ENCODE data around the gene ADARB2. TPM values are rescaled to one million over a fixed set of nuclear protein-coding genes. Genes with fewer than 3 reads are reported as not detected.
"Not testable (repeated sequence)": the region's sequence is repeated elsewhere in the genome, so short reads cannot be mapped to it uniquely, and the experiment has no call there.

ADARB2 gene
- total and polyA plus RNA-seq, 2 donors (not counting 1 experiment from before 2014, with no cell fraction given) = not detected

DNA sequence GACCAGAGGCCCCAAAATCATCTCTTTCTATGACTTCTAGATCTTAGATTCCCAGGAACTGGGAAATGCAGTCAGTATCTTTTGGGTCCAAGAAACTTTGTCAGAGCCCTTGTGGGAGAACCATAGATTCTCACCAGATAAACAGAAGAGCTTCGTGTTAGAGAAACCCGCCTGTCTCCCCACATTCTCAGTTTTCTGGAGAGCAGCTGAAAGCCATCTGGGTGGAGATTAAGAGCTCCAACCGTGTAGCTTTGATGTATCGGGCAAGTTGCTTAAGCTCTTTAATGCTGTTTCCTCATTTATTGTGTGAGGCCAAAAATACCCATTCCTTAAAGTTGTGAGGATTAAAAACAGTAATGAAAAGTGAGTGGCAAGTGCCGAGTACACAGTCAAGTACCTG, 573.5 kb downstream of the ADARB2 start:
- Histone ChIP-seq H3K9ac (ENCODE audit: insufficient read depth, low read length) (no peak overlapping the region), H3K27ac (ENCODE audit: insufficient read depth, low read length) (no peak overlapping the region), H3K36me3 (ENCODE audit: control insufficient read depth, insufficient read depth, low read length) (no peaks in the 10 kb centered on the region), H3K4me1 (ENCODE audit: control insufficient read depth, extremely low read depth, insufficient read depth, low read length) (no peaks in the 10 kb centered on the region), H3K27me3 (ENCODE audit: control insufficient read depth, insufficient read depth, low read length) (no peaks in the 10 kb centered on the region), H2AFZ (ENCODE audit: low read length) (no peak overlapping the region), H3K4me2 (ENCODE audit: extremely low read depth, insufficient read depth, low read length) (no peak overlapping the region), H3K4me3 (replicated peaks in 1 of 4; ENCODE audit: control extremely low read depth in 1 of 4, insufficient read depth in 1 of 4, low read depth in 3 of 4, low read length in 4 of 4) (no peak overlapping the region), H3K79me2 (ENCODE audit: control insufficient read depth, insufficient read depth, low read length) (no peaks in the 10 kb centered on the region), H4K20me1 (ENCODE audit: control insufficient read depth, extremely low read depth, insufficient read depth, low read length) (no peaks in the 10 kb centered on the region), H3K9me3 (ENCODE audit: control insufficient read depth, insufficient read depth, low read depth, low read length) (no peaks in the 10 kb centered on the region)
- no peak for TF ChIP-seq EZH2 (IDR thresholded peaks at IDR 0.05; ENCODE audit: low read length, missing control alignments)
- TF ChIP-seq CTCF (conservative IDR thresholded peaks at IDR 0.05 in 1 of 2, IDR thresholded peaks at IDR 0.05 in 1 of 2; ENCODE audit: low read depth in 1 of 2, low read length in 2 of 2) = no peak
- no peak for DNase-seq (ENCODE audit: low read depth in 2 of 2)

DNA sequence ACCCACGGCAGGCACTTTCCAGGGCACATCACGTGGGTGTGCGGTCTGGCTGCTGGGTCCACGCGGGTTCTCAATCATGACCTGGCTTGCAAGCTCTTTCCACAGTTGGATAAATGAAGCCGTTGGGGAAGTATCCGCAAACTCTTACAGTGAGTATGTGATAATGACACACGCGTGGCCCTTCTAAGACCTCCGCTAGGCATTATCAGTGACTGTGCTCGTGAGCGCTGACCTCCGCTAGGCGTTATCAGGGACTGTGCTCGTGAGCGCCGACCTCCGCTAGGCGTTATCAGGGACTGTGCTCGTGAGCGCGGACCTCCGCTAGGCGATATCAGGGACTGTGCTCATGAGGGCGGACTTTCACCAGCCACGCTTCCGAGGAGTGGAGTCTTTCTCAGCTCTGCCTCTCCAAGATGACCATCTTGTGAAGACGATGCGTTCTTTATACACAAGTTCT, 574.1 kb downstream of the ADARB2 start:
- Histone ChIP-seq H3K9me3 (ENCODE audit: control insufficient read depth, insufficient read depth, low read depth, low read length) (no peaks in the 10 kb centered on the region), H3K4me2 (ENCODE audit: extremely low read depth, insufficient read depth, low read length) (no peak overlapping the region), H3K9ac (ENCODE audit: insufficient read depth, low read length) (no peak overlapping the region), H4K20me1 (ENCODE audit: control insufficient read depth, extremely low read depth, insufficient read depth, low read length) (no peaks in the 10 kb centered on the region), H2AFZ (ENCODE audit: low read length) (no peak overlapping the region), H3K27ac (ENCODE audit: insufficient read depth, low read length) (no peak overlapping the region), H3K79me2 (ENCODE audit: control insufficient read depth, insufficient read depth, low read length) (no peaks in the 10 kb centered on the region), H3K36me3 (ENCODE audit: control insufficient read depth, insufficient read depth, low read length) (no peaks in the 10 kb centered on the region), H3K4me1 (ENCODE audit: control insufficient read depth, extremely low read depth, insufficient read depth, low read length) (no peaks in the 10 kb centered on the region), H3K4me3 (replicated peaks in 1 of 4; ENCODE audit: control extremely low read depth in 1 of 4, insufficient read depth in 1 of 4, low read depth in 3 of 4, low read length in 4 of 4) (no peak overlapping the region), H3K27me3 (ENCODE audit: control insufficient read depth, insufficient read depth, low read length) (no peaks in the 10 kb centered on the region)
- no peak for TF ChIP-seq CTCF (conservative IDR thresholded peaks at IDR 0.05 in 1 of 2, IDR thresholded peaks at IDR 0.05 in 1 of 2; ENCODE audit: low read depth in 1 of 2, low read length in 2 of 2)
- no peak for TF ChIP-seq EZH2 (IDR thresholded peaks at IDR 0.05; ENCODE audit: low read length, missing control alignments)
- no peak for DNase-seq (ENCODE audit: low read depth in 2 of 2)

DNA sequence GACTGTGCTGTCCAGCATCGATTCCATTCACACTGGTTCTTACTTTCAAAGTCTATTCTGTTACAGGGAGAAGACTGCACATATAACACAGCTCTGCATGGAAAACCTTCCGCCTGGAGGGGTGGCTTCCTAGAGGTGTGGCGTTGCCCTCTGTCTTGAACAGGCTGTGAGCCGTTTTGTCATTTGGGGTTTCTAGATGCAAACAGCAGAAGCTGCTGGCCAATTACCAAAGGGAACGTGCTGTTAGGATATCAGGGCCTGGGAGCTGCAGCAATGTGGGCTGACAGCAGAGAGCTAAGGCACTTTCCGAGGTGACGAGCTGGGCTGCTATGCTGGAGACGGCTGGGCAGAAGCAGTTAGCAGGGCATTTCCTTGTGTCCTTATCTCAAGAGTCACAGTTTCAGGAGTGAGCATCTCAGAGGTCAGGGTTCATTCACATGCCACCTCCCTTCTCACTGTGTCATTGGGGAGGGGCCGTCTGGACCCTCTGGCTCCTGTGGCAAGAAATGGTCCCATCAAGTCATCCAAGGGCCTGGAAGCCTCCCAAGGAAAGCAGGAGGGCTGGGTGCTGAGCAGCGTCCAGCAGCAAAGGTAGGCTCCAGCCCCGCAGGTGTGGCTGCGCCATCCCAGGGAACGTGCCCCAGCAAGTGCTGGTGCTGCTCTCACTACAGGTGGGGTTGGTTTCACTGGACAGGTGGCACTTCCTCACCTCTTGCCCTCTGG, 574.7 kb downstream of the ADARB2 start:
- no peaks in the 10 kb centered on the region for H3K27me3 ChIP-seq (ENCODE audit: control insufficient read depth, insufficient read depth, low read length)
- no peak overlapping the region for H3K4me3 ChIP-seq (replicated peaks in 1 of 4; ENCODE audit: control extremely low read depth in 1 of 4, insufficient read depth in 1 of 4, low read depth in 3 of 4, low read length in 4 of 4)
- H3K4me1 ChIP-seq (ENCODE audit: control insufficient read depth, extremely low read depth, insufficient read depth, low read length) = no peaks in the 10 kb centered on the region
- H3K36me3 ChIP-seq (ENCODE audit: control insufficient read depth, insufficient read depth, low read length) = no peaks in the 10 kb centered on the region
- no peak overlapping the region for H3K4me2 ChIP-seq (ENCODE audit: extremely low read depth, insufficient read depth, low read length)
- no peak for TF ChIP-seq CTCF (conservative IDR thresholded peaks at IDR 0.05 in 1 of 2, IDR thresholded peaks at IDR 0.05 in 1 of 2; ENCODE audit: low read depth in 1 of 2, low read length in 2 of 2)
- no peak for TF ChIP-seq EZH2 (IDR thresholded peaks at IDR 0.05; ENCODE audit: low read length, missing control alignments)
- no peaks in the 10 kb centered on the region for H3K9me3 ChIP-seq (ENCODE audit: control insufficient read depth, insufficient read depth, low read depth, low read length)
- no peaks in the 10 kb centered on the region for H4K20me1 ChIP-seq (ENCODE audit: control insufficient read depth, extremely low read depth, insufficient read depth, low read length)
- DNase-seq (ENCODE audit: low read depth in 2 of 2) = no peak
- no peak overlapping the region for H3K27ac ChIP-seq (ENCODE audit: insufficient read depth, low read length)
- H3K79me2 ChIP-seq (ENCODE audit: control insufficient read depth, insufficient read depth, low read length) = no peaks in the 10 kb centered on the region
- no peak overlapping the region for H3K9ac ChIP-seq (ENCODE audit: insufficient read depth, low read length)
- H2AFZ ChIP-seq (ENCODE audit: low read length) = no peak overlapping the region

DNA sequence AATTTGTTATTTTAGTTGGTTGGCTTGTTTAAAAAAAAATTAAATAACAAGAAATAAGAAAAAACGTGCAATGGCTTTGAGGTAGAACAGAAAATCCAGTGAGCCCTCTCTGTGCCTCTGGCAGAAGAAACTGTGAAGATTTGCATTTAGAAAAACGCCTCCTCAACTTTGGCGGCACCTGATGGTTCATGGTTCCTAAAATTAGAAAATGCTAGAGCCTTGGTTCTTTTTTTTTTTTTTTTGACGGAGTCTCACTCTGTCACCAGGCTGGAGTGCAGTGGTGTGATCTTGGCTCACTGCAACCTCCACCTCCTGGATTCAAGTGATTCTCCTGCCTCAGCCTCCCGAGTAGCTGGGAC, 576.0 kb downstream of the ADARB2 start:
- H3K9me3 ChIP-seq (ENCODE audit: control insufficient read depth, insufficient read depth, low read depth, low read length); H3K79me2 ChIP-seq (ENCODE audit: control insufficient read depth, insufficient read depth, low read length); H3K4me3 ChIP-seq (replicated peaks in 1 of 4; ENCODE audit: control extremely low read depth in 1 of 4, insufficient read depth in 1 of 4, low read depth in 3 of 4, low read length in 4 of 4); H4K20me1 ChIP-seq (ENCODE audit: control insufficient read depth, extremely low read depth, insufficient read depth, low read length); H3K27ac ChIP-seq (ENCODE audit: insufficient read depth, low read length); DNase-seq (ENCODE audit: low read depth in 2 of 2); H3K9ac ChIP-seq (ENCODE audit: insufficient read depth, low read length); H3K4me2 ChIP-seq (ENCODE audit: extremely low read depth, insufficient read depth, low read length); H3K36me3 ChIP-seq (ENCODE audit: control insufficient read depth, insufficient read depth, low read length); H3K27me3 ChIP-seq (ENCODE audit: control insufficient read depth, insufficient read depth, low read length); H2AFZ ChIP-seq (ENCODE audit: low read length); H3K4me1 ChIP-seq (ENCODE audit: control insufficient read depth, extremely low read depth, insufficient read depth, low read length): not testable (repeated sequence)
